SK-N-SH (cell line): ENCODE measurements around the gene PRSS3. TPM values are rescaled to one million over a fixed set of nuclear protein-coding genes. Genes with fewer than 3 reads are reported as not detected.

ENCODE experiments used
- CTCF ChIA-PET: fragments of 300-600, 350-600 bp; formaldehyde crosslinking; extraction: SDS; loops from one replicate; lab custom pipeline; 2021; lab: Yijun Ruan, JAX
- POLR2A ChIA-PET: fragments of 350-600 bp; sonication (Branson Sonifier 250); formaldehyde crosslinking; extraction: SDS; loops from one replicate; lab custom pipeline; 2020; ENCODE audit warnings: antibody characterized with exemption, inconsistent platforms; lab: Yijun Ruan, JAX
- DNase-seq: peaks from one replicate; pipeline ENCODE4 v3.0.0; 2012
- H2AFZ ChIP-seq: fragments of 200-600 bp; sonication (generic); 2 replicates; pipeline ENCODE4 v1.8.1; 2016; ENCODE audit warnings: antibody characterized with exemption, mild to moderate bottlenecking, low read depth
- H3F3A ChIP-seq: fragments of 200-600 bp; sonication (generic); replicated peaks from 2 replicates; pipeline ENCODE3; 2016; ENCODE audit warnings: antibody characterized with exemption, mild to moderate bottlenecking; ENCODE audit not compliant: insufficient read depth
- H3K27ac ChIP-seq, 2 experiments: fragments of 200-500 bp in 1 of 2; fragments of 200-600 bp in 1 of 2; sonication (Bioruptor generic) in 1 of 2; sonication (generic), shearing (Covaris generic) in 1 of 2; 2 replicates each; pipeline versions ENCODE4 v1.5.1 to v1.6.1; 2014 to 2016; ENCODE audit warnings: low read depth in 2 of 2, inconsistent platforms in 1 of 2, low read length in 1 of 2, mild to moderate bottlenecking in 1 of 2, mixed read lengths in 1 of 2
- H3K27me3 ChIP-seq: fragments of 200-600 bp; sonication (generic), shearing (Covaris generic); 2 replicates; pipeline ENCODE4 v1.6.1; 2016; ENCODE audit warnings: mixed run types; ENCODE audit not compliant: insufficient read depth
- H3K36me3 ChIP-seq, 2 experiments: fragments of 200-500 bp in 1 of 2; fragments of 200-600 bp in 1 of 2; sonication (Bioruptor generic) in 1 of 2; sonication (generic) in 1 of 2; replicated peaks in 1 of 2; 2 replicates each; pipeline versions ENCODE3 to v1.5.1; 2014 to 2016; ENCODE audit warnings: low read length in 1 of 2, mild to moderate bottlenecking in 1 of 2; ENCODE audit not compliant: insufficient read depth in 2 of 2, control insufficient read depth in 1 of 2
- H3K4me1 ChIP-seq, 2 experiments: fragments of 200-500 bp in 1 of 2; fragments of 200-600 bp in 1 of 2; sonication (Bioruptor generic) in 1 of 2; sonication (generic), shearing (Covaris generic) in 1 of 2; 2 replicates each; pipeline versions ENCODE4 v1.5.1 to v1.6.1; 2014 to 2016; ENCODE audit warnings: low read depth in 1 of 2, low read length in 1 of 2, mixed run types in 1 of 2; ENCODE audit not compliant: insufficient read depth in 2 of 2, control insufficient read depth in 1 of 2
- H3K4me2 ChIP-seq: fragments of 200-600 bp; sonication (generic), shearing (Covaris generic); 2 replicates; pipeline ENCODE4 v1.6.1; 2017; ENCODE audit warnings: mixed run types
- H3K4me3 ChIP-seq, 2 experiments: fragments of 200-500 bp in 1 of 2; fragments of 200-600 bp in 1 of 2; sonication (Bioruptor generic) in 1 of 2; sonication (generic), shearing (Covaris generic) in 1 of 2; 2 replicates each; pipeline versions ENCODE4 v1.5.1 to v1.8.1; 2014 to 2016; ENCODE audit warnings: low read depth in 2 of 2, inconsistent platforms in 1 of 2, low read length in 1 of 2, mild to moderate bottlenecking in 1 of 2, mixed read lengths in 1 of 2, moderate library complexity in 1 of 2
- H3K79me2 ChIP-seq: fragments of 200-600 bp; sonication (generic); 2 replicates; pipeline ENCODE4 v1.8.1; 2017; ENCODE audit warnings: mild to moderate bottlenecking; ENCODE audit not compliant: insufficient read depth
- H3K9ac ChIP-seq: fragments of 200-600 bp; sonication (generic); 2 replicates; pipeline ENCODE4 v1.6.1; 2017; ENCODE audit warnings: mixed run types
- H3K9me2 ChIP-seq: fragments of 200-600 bp; sonication (generic); 2 replicates; pipeline ENCODE4 v1.6.1; 2017; ENCODE audit warnings: mixed run types
- H3K9me3 ChIP-seq: fragments of 200-600 bp; sonication (generic); 2 replicates; pipeline ENCODE4 v1.6.1; 2017; ENCODE audit warnings: mixed run types, mild to moderate bottlenecking, moderate library complexity
- H4K20me1 ChIP-seq: fragments of 200-600 bp; sonication (generic); 2 replicates; pipeline ENCODE4 v1.6.1; 2017; ENCODE audit warnings: mild to moderate bottlenecking, mixed run types; ENCODE audit not compliant: insufficient read depth
- CHD2 ChIP-seq: fragments of 150-350 bp; IDR thresholded peaks from 2 replicates; pipeline ENCODE4 v1.6.1; 2018; ENCODE audit warnings: low read length; ENCODE audit not compliant: partially characterized antibody
- EP300 ChIP-seq, 2 experiments: IDR thresholded peaks; 2 replicates each; pipeline versions ENCODE4 v1.4.0 to v1.6.1; 2012; ENCODE audit warnings: borderline replicate concordance in 1 of 2, low read depth in 1 of 2, low read length in 1 of 2
- MXI1 ChIP-seq: IDR thresholded peaks from 2 replicates; pipeline ENCODE4 v1.6.1; 2012; ENCODE audit warnings: mild to moderate bottlenecking, low read depth, low read length, improper control_type of control experiment
- NRF1 ChIP-seq: IDR thresholded peaks from 2 replicates; pipeline ENCODE4 v1.6.1; 2012; ENCODE audit warnings: low read depth, mild to moderate bottlenecking, low read length
- POLR2AphosphoS5 ChIP-seq: IDR thresholded peaks from 2 replicates; pipeline ENCODE4 v1.6.1; 2012; ENCODE audit warnings: low read depth, low read length
- TAF1 ChIP-seq: IDR thresholded peaks from 2 replicates; pipeline ENCODE4 v1.6.1; 2012; ENCODE audit warnings: low read depth, mild to moderate bottlenecking, low read length, moderate library complexity, borderline replicate concordance
- TCF12 ChIP-seq: IDR thresholded peaks from 2 replicates; pipeline ENCODE4 v1.4.0; 2012
- YY1 ChIP-seq: IDR thresholded peaks from 2 replicates; pipeline ENCODE4 v1.4.0; 2012; ENCODE audit warnings: low read depth, mild to moderate bottlenecking
- WGBS: methylation state at CpG from one replicate; pipeline ENCODE4 v1.1.6; 2017; ENCODE audit warnings: low lambda C conversion rate; 5-methylcytosine and 5-hydroxymethylcytosine counted together
- polyA plus RNA-seq, 3 experiments: library from polyadenylated mRNA; depleted of rRNA; stranded (reverse); fragments of >200 nt; gene quantifications; 2 replicates each; pipeline ENCODE4 v1.2.3, GENCODE V29; 2012
- TF ChIP-seq, protein P1 (sequence below): IDR thresholded peaks from 2 replicates; pipeline ENCODE4 v1.4.0; 2012; ENCODE audit warnings: low read depth
- TF ChIP-seq, protein P2 (sequence below): IDR thresholded peaks from 2 replicates; pipeline ENCODE4 v1.6.1; 2012; ENCODE audit warnings: mild to moderate bottlenecking, low read depth, low read length, moderate library complexity
- TF ChIP-seq, protein P3 (sequence below): IDR thresholded peaks from 2 replicates; pipeline ENCODE4 v1.4.0; 2012; ENCODE audit warnings: low read depth, borderline replicate concordance

Gene PRSS3
- polyA plus RNA-seq, 1 of the 3 experiments (the other 2 are of a cell fraction), result 4.7 TPM

DNA sequence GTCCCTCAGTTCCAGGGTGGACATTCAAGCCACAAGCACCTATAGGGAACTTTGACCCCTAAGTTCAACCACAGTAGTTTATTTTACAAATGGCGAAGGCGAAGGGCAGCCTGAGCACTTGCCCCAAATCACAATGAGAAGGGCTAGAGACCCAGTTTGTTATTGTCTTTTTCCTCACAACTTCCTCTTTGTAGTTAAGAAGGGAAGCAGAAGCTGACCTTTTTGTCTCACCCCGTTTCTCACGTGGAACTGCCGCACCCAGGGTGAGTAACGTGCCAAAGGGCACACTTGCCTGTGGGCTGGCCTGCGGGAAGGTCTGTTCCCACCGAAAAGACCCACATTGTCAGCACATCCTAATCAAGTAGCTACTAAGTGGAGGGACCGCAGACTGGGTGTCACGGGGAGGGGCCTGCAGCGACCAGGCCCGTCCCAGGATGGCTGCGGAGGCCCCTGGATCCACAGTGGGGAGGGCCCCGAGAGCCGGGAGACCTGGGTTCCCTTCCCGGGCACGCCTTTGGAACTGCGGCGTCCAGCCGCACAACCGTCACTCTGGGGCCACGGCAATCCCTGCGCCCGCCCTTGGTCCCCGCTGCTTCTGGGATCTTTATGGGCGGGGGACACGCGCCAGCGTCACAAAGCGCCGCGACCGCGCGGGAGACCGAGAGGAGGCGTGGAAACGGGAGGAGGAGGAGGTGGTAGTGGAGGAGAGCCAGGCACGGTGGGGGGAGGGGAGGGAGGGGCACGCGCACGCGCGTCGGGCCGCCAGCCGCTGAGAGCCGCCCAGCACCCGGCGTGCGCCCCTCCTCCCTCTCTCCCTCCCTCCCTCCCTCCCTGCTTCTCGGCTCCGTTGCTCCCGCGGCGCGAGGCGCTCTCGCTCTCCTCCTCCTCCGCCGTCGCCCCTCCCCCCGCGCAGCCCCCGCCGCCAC is 21.2 kb downstream of the PRSS3 start, which contains the start of gene UBE2R2:
UBE2R2 (plus strand) TSS at position 834 of the 926 bp plus-strand sequence. CDS start 598 bp downstream, outside the sequence.
- POLR2A ChIA-PET, result no interaction called here
- Histone ChIP-seq H3K36me3 (peaks cover 0 to 6% of the 10 kb centered on the region in 2 experiments), H3K79me2 (peaks cover 44% of the 10 kb centered on the region), H3K4me1 (peaks cover 7 to 21% of the 10 kb centered on the region in 2 experiments; a peak in 3 of 4 replicates), H3F3A (peaks cover 40% of the 10 kb centered on the region), H3K9me2 (no peaks in the 10 kb centered on the region), H2AFZ (peak within 1 kb of the TSS; percentile 69), H3K27ac (peak within 1 kb of the TSS; percentile 92 to 95), H3K9me3 (no peaks in the 10 kb centered on the region)
- DNase-seq, result peak; percentile 99
- CTCF ChIA-PET, result interaction anchor here (0.6 to 6.6 kb wide), 7 partner anchors 14 to 257 kb away, joined by 3 to 57 read pairs (median 4); no protein-coding TSS in a partner anchor
- WGBS, result 15% methylated on average over 15 of the region's 66 CpGs
- TF ChIP-seq, protein P1, sequence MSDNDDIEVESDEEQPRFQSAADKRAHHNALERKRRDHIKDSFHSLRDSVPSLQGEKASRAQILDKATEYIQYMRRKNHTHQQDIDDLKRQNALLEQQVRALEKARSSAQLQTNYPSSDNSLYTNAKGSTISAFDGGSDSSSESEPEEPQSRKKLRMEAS, result 0 out of 2 replicates have a peak, but pooled peaks have one; percentile 43
- TF ChIP-seq YY1 (no peak; the same call in 1 of the 2 replicates), NRF1 (peak; percentile 79), TAF1 (peak; percentile 77; the same call in 1 of the 2 replicates), EP300 (IDR thresholded peaks at IDR 0.05; ENCODE audit: borderline replicate concordance in 1 of 2, low read depth in 1 of 2, low read length in 1 of 2) (peak; percentile 17 to 29; a peak in 2 of 4 replicates), TCF12 (no peak), MXI1 (peak; percentile 76), CHD2 (peak; percentile 93), POLR2AphosphoS5 (peak; percentile 89)
- TF ChIP-seq, protein P2, sequence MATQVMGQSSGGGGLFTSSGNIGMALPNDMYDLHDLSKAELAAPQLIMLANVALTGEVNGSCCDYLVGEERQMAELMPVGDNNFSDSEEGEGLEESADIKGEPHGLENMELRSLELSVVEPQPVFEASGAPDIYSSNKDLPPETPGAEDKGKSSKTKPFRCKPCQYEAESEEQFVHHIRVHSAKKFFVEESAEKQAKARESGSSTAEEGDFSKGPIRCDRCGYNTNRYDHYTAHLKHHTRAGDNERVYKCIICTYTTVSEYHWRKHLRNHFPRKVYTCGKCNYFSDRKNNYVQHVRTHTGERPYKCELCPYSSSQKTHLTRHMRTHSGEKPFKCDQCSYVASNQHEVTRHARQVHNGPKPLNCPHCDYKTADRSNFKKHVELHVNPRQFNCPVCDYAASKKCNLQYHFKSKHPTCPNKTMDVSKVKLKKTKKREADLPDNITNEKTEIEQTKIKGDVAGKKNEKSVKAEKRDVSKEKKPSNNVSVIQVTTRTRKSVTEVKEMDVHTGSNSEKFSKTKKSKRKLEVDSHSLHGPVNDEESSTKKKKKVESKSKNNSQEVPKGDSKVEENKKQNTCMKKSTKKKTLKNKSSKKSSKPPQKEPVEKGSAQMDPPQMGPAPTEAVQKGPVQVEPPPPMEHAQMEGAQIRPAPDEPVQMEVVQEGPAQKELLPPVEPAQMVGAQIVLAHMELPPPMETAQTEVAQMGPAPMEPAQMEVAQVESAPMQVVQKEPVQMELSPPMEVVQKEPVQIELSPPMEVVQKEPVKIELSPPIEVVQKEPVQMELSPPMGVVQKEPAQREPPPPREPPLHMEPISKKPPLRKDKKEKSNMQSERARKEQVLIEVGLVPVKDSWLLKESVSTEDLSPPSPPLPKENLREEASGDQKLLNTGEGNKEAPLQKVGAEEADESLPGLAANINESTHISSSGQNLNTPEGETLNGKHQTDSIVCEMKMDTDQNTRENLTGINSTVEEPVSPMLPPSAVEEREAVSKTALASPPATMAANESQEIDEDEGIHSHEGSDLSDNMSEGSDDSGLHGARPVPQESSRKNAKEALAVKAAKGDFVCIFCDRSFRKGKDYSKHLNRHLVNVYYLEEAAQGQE, result 0 out of 2 replicates have a peak, but pooled peaks have one; percentile 40
- TF ChIP-seq, protein P3, sequence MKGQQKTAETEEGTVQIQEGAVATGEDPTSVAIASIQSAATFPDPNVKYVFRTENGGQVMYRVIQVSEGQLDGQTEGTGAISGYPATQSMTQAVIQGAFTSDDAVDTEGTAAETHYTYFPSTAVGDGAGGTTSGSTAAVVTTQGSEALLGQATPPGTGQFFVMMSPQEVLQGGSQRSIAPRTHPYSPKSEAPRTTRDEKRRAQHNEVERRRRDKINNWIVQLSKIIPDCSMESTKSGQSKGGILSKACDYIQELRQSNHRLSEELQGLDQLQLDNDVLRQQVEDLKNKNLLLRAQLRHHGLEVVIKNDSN, result no peak
- TF ChIP-seq, all 33 proteins: peak for 8
- no peaks in the 10 kb centered on the region for H3K27me3 ChIP-seq
- H4K20me1 ChIP-seq, result peaks cover 33% of the 10 kb centered on the region
- H3K4me2 ChIP-seq, result peak within 1 kb of the TSS; percentile 86
- H3K4me3 ChIP-seq, result peak within 1 kb of the TSS; percentile 69 to 78
- H3K9ac ChIP-seq, result peak within 1 kb of the TSS; percentile 99
